Measurements from ENCODE around the gene TRPC4AP. TPM values are rescaled to one million over a fixed set of nuclear protein-coding genes. Genes with fewer than 3 reads are reported as not detected.

The TRPC4AP gene
- total RNA-seq, 2 donors from 2014 or later, result 52.8 to 63.2 TPM

GRCh38 chr20:35062478-35062877, 30.1 kb downstream of the TRPC4AP start:
- Histone ChIP-seq H3K36me3 (no peaks in the 10 kb centered on the region), H3K27ac (no peak overlapping the region), H3K4me3 (no peak overlapping the region), H3K9ac (ENCODE audit: low read depth in 2 of 2, low read length in 2 of 2) (no peak overlapping the region), H3K27me3 (no peaks in the 10 kb centered on the region), H3K4me1 (no peaks in the 10 kb centered on the region), H3K9me3 (no peaks in the 10 kb centered on the region)
- no peak for DNase-seq
- TF ChIP-seq CTCF (IDR thresholded peaks at IDR 0.05), result no peak
- intact Hi-C loops (cut with DNase I), result no loop called here

- TF ChIP-seq CTCF (IDR thresholded peaks at IDR 0.05), result no peak
- Histone ChIP-seq H3K4me1 (no peaks in the 10 kb centered on the region), H3K9me3 (no peaks in the 10 kb centered on the region), H3K36me3 (no peaks in the 10 kb centered on the region), H3K9ac (ENCODE audit: low read depth in 2 of 2, low read length in 2 of 2) (no peak overlapping the region), H3K4me3 (no peak overlapping the region), H3K27me3 (no peaks in the 10 kb centered on the region), H3K27ac (no peak overlapping the region)
- intact Hi-C loops (cut with DNase I), result no loop called here
- no peak for DNase-seq
Measured at GRCh38 chr20:35060168-35060567, 32.4 kb downstream of the TRPC4AP start.

GRCh38 chr20:35059612-35060011, 33.0 kb downstream of the TRPC4AP start:
- no peaks in the 10 kb centered on the region for H3K36me3 ChIP-seq
- H3K4me3 ChIP-seq, result no peak overlapping the region
- no peaks in the 10 kb centered on the region for H3K27me3 ChIP-seq
- no peaks in the 10 kb centered on the region for H3K9me3 ChIP-seq
- no peak for DNase-seq
- no peak overlapping the region for H3K9ac ChIP-seq (ENCODE audit: low read depth in 2 of 2, low read length in 2 of 2)
- no peaks in the 10 kb centered on the region for H3K4me1 ChIP-seq
- intact Hi-C loops (cut with DNase I), result no loop called here
- no peak for TF ChIP-seq CTCF (IDR thresholded peaks at IDR 0.05)
- H3K27ac ChIP-seq, result no peak overlapping the region

GRCh38 chr20:35059110-35059509, 33.5 kb downstream of the TRPC4AP start:
- Histone ChIP-seq H3K9me3 (no peaks in the 10 kb centered on the region), H3K36me3 (no peaks in the 10 kb centered on the region), H3K4me1 (no peaks in the 10 kb centered on the region), H3K9ac (ENCODE audit: low read depth in 2 of 2, low read length in 2 of 2) (no peak overlapping the region), H3K27me3 (no peaks in the 10 kb centered on the region), H3K4me3 (no peak overlapping the region), H3K27ac (no peak overlapping the region)
- TF ChIP-seq CTCF (IDR thresholded peaks at IDR 0.05), result no peak
- intact Hi-C loops (cut with DNase I), result no loop called here
- DNase-seq, result no peak

GRCh38 chr20:35055445-35056276, 36.9 kb downstream of the TRPC4AP start:
- TF ChIP-seq CTCF (IDR thresholded peaks at IDR 0.05), result no peak

More at GRCh38 chr20:35055445-35056276, 36.9 kb downstream of the TRPC4AP start:
- intact Hi-C loops (cut with DNase I), result no loop called here
- H3K4me1 ChIP-seq, result no peaks in the 10 kb centered on the region
- H3K9ac ChIP-seq (ENCODE audit: low read depth in 2 of 2, low read length in 2 of 2), result no peak overlapping the region
- DNase-seq, result no peak
- no peaks in the 10 kb centered on the region for H3K9me3 ChIP-seq
- H3K27me3 ChIP-seq, result no peaks in the 10 kb centered on the region
- no peaks in the 10 kb centered on the region for H3K36me3 ChIP-seq
- no peak overlapping the region for H3K4me3 ChIP-seq
- no peak overlapping the region for H3K27ac ChIP-seq

All from colonic mucosa (tissue), 4 donors.